Kidney (tissue), 14 donors: Measurements from ENCODE around the gene RRAD. TPM values are rescaled to one million over a fixed set of nuclear protein-coding genes. Genes with fewer than 3 reads are reported as not detected.

Experiments
- DNase-seq, 5 donors: peaks; one replicate each; pipeline ENCODE4 v3.0.0-alpha.2; 2013 to 2020
- FAIRE-seq: peaks from 2 replicates; lab custom pipeline; 2012; peaks lifted over from hg19 to GRCh38; lab: Jason Lieb, UNC
- H3K27ac ChIP-seq, 2 donors: one replicate each; pipeline ENCODE4 v1.7.0; 2013; ENCODE audit warnings: low read depth in 2 of 2, low read length in 2 of 2, inconsistent platforms in 1 of 2
- H3K27me3 ChIP-seq: one replicate; pipeline ENCODE4 v1.7.1; 2013; ENCODE audit warnings: low read length, inconsistent platforms; ENCODE audit not compliant: control insufficient read depth, insufficient read depth
- H3K36me3 ChIP-seq, 3 donors: one replicate each; pipeline versions ENCODE4 v1.7.0 to v1.7.1; 2013; ENCODE audit warnings: low read length in 3 of 3, control low read depth in 1 of 3, inconsistent platforms in 1 of 3; ENCODE audit not compliant: insufficient read depth in 3 of 3, control insufficient read depth in 2 of 3
- H3K4me1 ChIP-seq, 3 donors: one replicate each; pipeline versions ENCODE4 v1.7.0 to v1.7.1; 2013; ENCODE audit warnings: low read length in 3 of 3, inconsistent platforms in 1 of 3, low read depth in 1 of 3; ENCODE audit not compliant: control insufficient read depth in 2 of 3, insufficient read depth in 2 of 3
- H3K4me3 ChIP-seq, 3 donors: one replicate each; pipeline versions ENCODE4 v1.7.0 to v1.8.1; 2013; ENCODE audit warnings: low read length in 3 of 3, control low read depth in 1 of 3, inconsistent platforms in 1 of 3
- H3K9ac ChIP-seq, 3 donors: one replicate each; pipeline versions ENCODE4 v1.7.0 to v1.7.1; 2013; ENCODE audit warnings: low read length in 3 of 3, control low read depth in 1 of 3, inconsistent platforms in 1 of 3
- H3K9me3 ChIP-seq, 3 donors: one replicate each; pipeline versions ENCODE4 v1.7.0 to v1.7.1; 2013; ENCODE audit warnings: low read length in 3 of 3, control low read depth in 1 of 3, inconsistent platforms in 1 of 3; ENCODE audit not compliant: control insufficient read depth in 2 of 3, insufficient read depth in 1 of 3
- CTCF ChIP-seq: IDR thresholded peaks from 3 replicates; pipeline ENCODE4 v1.5.1; 2012; ENCODE audit warnings: mild to moderate bottlenecking, moderate library complexity, borderline replicate concordance; ENCODE audit not compliant: insufficient read depth; ENCODE audit errors: extremely low read depth
- intact Hi-C: fragments of 100-400 bp; cut with DNase I; formaldehyde crosslinking; loops from one replicate; pipeline ENCODE4 v1.11.1; 2022
- polyA plus RNA-seq: library from polyadenylated mRNA; stranded (reverse); fragments of 350-450 nt; fragmentation: Illumina TruSeq; extraction: RNeasy Lipid Tissue Mini Kit (QIAGEN cat#74804); gene quantifications from one replicate; pipeline ENCODE4 v1.2.3, GENCODE V29; 2014; ENCODE audit warnings: low read depth, low replicate concordance; ENCODE audit not compliant: insufficient read depth
- total RNA-seq: library from RNA; stranded (reverse); fragmentation: NEBNext Ultra II Directional; extraction: Animal tissue kit (Norgen Biotek cat#: 25700); gene quantifications from one replicate; pipeline ENCODE4 v1.2.1, GENCODE V29; 2021
- donor health status: control.
- donor health status: control.
- donor health status: control.
- donor health status: control.
- donor health status: control.
- donor health status: DM: yes; HTN: yes; CAD: no.
- donor health status: Normal renal cell carcinoma (clear cell type).

Gene RRAD
- total and polyA plus RNA-seq, 2 donors from 2014 or later = 14.3 to 90.9 TPM

GRCh38 chr16:66948837-66949225 lies 23.5 kb upstream of the RRAD start:
- peak overlapping the region in 1 of 3 donors; percentile 21 for H3K9ac ChIP-seq
- H3K9me3 ChIP-seq = no peaks in the 10 kb centered on the region
- FAIRE-seq (no peak), DNase-seq (peak in 2 of 5 donors; percentile 14 to 30)
- peak overlapping the region in 1 of 3 donors; percentile 62 for H3K4me3 ChIP-seq
- H3K27ac ChIP-seq = peak overlapping the region; percentile 1 to 67
- H3K36me3 ChIP-seq = no peaks in the 10 kb centered on the region
- peaks cover 2% of the 10 kb centered on the region for H3K27me3 ChIP-seq
- no peak for TF ChIP-seq CTCF
- intact Hi-C loops = no loop called here
- peaks cover 0 to 13% (median 12%) of the 10 kb centered on the region in 3 donors for H3K4me1 ChIP-seq

- Histone ChIP-seq H3K27me3 (peaks cover 2% of the 10 kb centered on the region), H3K4me3 (peak overlapping the region; percentile 3 to 64 (median 62)), H3K36me3 (peaks cover 0 to under 1% (median 0%) of the 10 kb centered on the region in 3 donors), H3K9me3 (no peaks in the 10 kb centered on the region), H3K4me1 (peaks cover 0 to 13% (median 11%) of the 10 kb centered on the region in 3 donors), H3K27ac (peak overlapping the region; percentile 1 to 67), H3K9ac (peak overlapping the region in 1 of 3 donors; percentile 21)
- FAIRE-seq (no peak), DNase-seq (peak in 4 of 5 donors; percentile 51 to 65 (median 56))
- intact Hi-C loops = no loop called here
- no peak for TF ChIP-seq CTCF
These were observed 22.9 kb upstream of the RRAD start for GRCh38 chr16:66948134-66948836.

- intact Hi-C loops = no loop called here
These were observed 22.1 kb upstream of the RRAD start for GRCh38 chr16:66947302-66948065.

More at GRCh38 chr16:66947302-66948065, 22.1 kb upstream of the RRAD start:
- TF ChIP-seq CTCF = peak; percentile 93
- Histone ChIP-seq H3K36me3 (peaks cover 0 to 8% (median 4%) of the 10 kb centered on the region in 3 donors), H3K4me1 (peaks cover 0 to 10% (median 9%) of the 10 kb centered on the region in 3 donors), H3K4me3 (peak overlapping the region; percentile 33 to 64 (median 62)), H3K27ac (no peak overlapping the region), H3K27me3 (peaks cover 2% of the 10 kb centered on the region), H3K9me3 (no peaks in the 10 kb centered on the region), H3K9ac (peak overlapping the region in 2 of 3 donors; percentile 4 to 9)
- FAIRE-seq (peak; percentile 53), DNase-seq (peak in 4 of 5 donors; percentile 84 to 94 (median 88))
